Measurements from ENCODE around the gene RTN4RL1. TPM values are rescaled to one million over a fixed set of nuclear protein-coding genes. Genes with fewer than 3 reads are reported as not detected.

RTN4RL1 gene
- total RNA-seq, 4 donors from 2014 or later = 0.50 to 0.86 (median 0.67) TPM

GRCh38 chr17:1979182-1979985, 45.8 kb downstream of the RTN4RL1 start:
- peaks cover 0 to 47% (median 20%) of the 10 kb centered on the region in 4 donors for H3K27me3 ChIP-seq
- peaks cover 10 to 15% (median 13%) of the 10 kb centered on the region in 4 donors for H3K4me1 ChIP-seq
- 80% methylated on average over 8 of the region's 11 CpGs for WGBS
- H3K27ac ChIP-seq (replicated peaks in 1 of 4) = no peak overlapping the region
- no peaks in the 10 kb centered on the region for H3K36me3 ChIP-seq
- intact Hi-C loops (cut with DNase I) = no loop called here
- no peak overlapping the region for H3K4me3 ChIP-seq
- no peak for DNase-seq (ENCODE audit: extremely low spot score)
- no peak for TF ChIP-seq POLR2AphosphoS5 (IDR thresholded peaks at IDR 0.05)
- TF ChIP-seq EP300 (IDR thresholded peaks at IDR 0.05) = no peak
- no peak for TF ChIP-seq POLR2A (IDR thresholded peaks at IDR 0.05; ENCODE audit: low read depth)
- TF ChIP-seq, protein P1, sequence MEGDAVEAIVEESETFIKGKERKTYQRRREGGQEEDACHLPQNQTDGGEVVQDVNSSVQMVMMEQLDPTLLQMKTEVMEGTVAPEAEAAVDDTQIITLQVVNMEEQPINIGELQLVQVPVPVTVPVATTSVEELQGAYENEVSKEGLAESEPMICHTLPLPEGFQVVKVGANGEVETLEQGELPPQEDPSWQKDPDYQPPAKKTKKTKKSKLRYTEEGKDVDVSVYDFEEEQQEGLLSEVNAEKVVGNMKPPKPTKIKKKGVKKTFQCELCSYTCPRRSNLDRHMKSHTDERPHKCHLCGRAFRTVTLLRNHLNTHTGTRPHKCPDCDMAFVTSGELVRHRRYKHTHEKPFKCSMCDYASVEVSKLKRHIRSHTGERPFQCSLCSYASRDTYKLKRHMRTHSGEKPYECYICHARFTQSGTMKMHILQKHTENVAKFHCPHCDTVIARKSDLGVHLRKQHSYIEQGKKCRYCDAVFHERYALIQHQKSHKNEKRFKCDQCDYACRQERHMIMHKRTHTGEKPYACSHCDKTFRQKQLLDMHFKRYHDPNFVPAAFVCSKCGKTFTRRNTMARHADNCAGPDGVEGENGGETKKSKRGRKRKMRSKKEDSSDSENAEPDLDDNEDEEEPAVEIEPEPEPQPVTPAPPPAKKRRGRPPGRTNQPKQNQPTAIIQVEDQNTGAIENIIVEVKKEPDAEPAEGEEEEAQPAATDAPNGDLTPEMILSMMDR (IDR thresholded peaks at IDR 0.05) = no peak
- no peaks in the 10 kb centered on the region for H3K9me3 ChIP-seq

GRCh38 chr17:1978396-1978949, 46.7 kb downstream of the RTN4RL1 start:
- no peaks in the 10 kb centered on the region for H3K9me3 ChIP-seq
- peaks cover 0 to 53% (median 20%) of the 10 kb centered on the region in 4 donors for H3K27me3 ChIP-seq
- no peaks in the 10 kb centered on the region for H3K36me3 ChIP-seq
- H3K4me1 ChIP-seq = peaks cover 10 to 15% (median 13%) of the 10 kb centered on the region in 4 donors
- no peak overlapping the region for H3K4me3 ChIP-seq
- TF ChIP-seq POLR2A (IDR thresholded peaks at IDR 0.05; ENCODE audit: low read depth) (no peak), POLR2AphosphoS5 (IDR thresholded peaks at IDR 0.05) (no peak), EP300 (IDR thresholded peaks at IDR 0.05) (no peak)
- TF ChIP-seq, protein P1 (IDR thresholded peaks at IDR 0.05) = no peak
- DNase-seq (ENCODE audit: extremely low spot score) = no peak
- H3K27ac ChIP-seq (replicated peaks in 1 of 4) = no peak overlapping the region
- intact Hi-C loops (cut with DNase I) = no loop called here
- 75% methylated on average over 8 of the region's 16 CpGs for WGBS

GRCh38 chr17:1977583-1978395, 47.3 kb downstream of the RTN4RL1 start:
- Histone ChIP-seq H3K27me3 (peaks cover 0 to 56% (median 20%) of the 10 kb centered on the region in 4 donors), H3K36me3 (no peaks in the 10 kb centered on the region), H3K9me3 (no peaks in the 10 kb centered on the region), H3K4me1 (peaks cover 10 to 15% (median 13%) of the 10 kb centered on the region in 4 donors), H3K27ac (replicated peaks in 1 of 4) (no peak overlapping the region), H3K4me3 (no peak overlapping the region)
- no peak for DNase-seq (ENCODE audit: extremely low spot score)
- TF ChIP-seq POLR2AphosphoS5 (IDR thresholded peaks at IDR 0.05) (no peak), POLR2A (IDR thresholded peaks at IDR 0.05; ENCODE audit: low read depth) (no peak), EP300 (IDR thresholded peaks at IDR 0.05) (no peak)
- TF ChIP-seq, protein P1 (IDR thresholded peaks at IDR 0.05) = no peak
- WGBS = 18% methylated on average over 20 of the region's 55 CpGs
- intact Hi-C loops (cut with DNase I) = no loop called here

GRCh38 chr17:1976683-1977064, 48.5 kb downstream of the RTN4RL1 start:
- Histone ChIP-seq H3K9me3 (no peaks in the 10 kb centered on the region), H3K4me3 (no peak overlapping the region), H3K27ac (replicated peaks in 1 of 4) (no peak overlapping the region), H3K36me3 (no peaks in the 10 kb centered on the region), H3K27me3 (peaks cover 0 to 57% (median 20%) of the 10 kb centered on the region in 4 donors), H3K4me1 (peaks cover 10 to 15% (median 13%) of the 10 kb centered on the region in 4 donors)
- TF ChIP-seq EP300 (IDR thresholded peaks at IDR 0.05) (no peak), POLR2A (IDR thresholded peaks at IDR 0.05; ENCODE audit: low read depth) (no peak), POLR2AphosphoS5 (IDR thresholded peaks at IDR 0.05) (no peak)
- TF ChIP-seq, protein P1 (IDR thresholded peaks at IDR 0.05) = no peak
- DNase-seq (ENCODE audit: extremely low spot score) = no peak
- 79% methylated on average over 5 of the region's 5 CpGs for WGBS
- intact Hi-C loops (cut with DNase I) = no loop called here

All from esophagus muscularis mucosa (tissue), 4 donors.